ENCODE data around the gene PDGFC. TPM values are rescaled to one million over a fixed set of nuclear protein-coding genes. Genes with fewer than 3 reads are reported as not detected.

Gene PDGFC
- total RNA-seq, 1 experiment from 2014 or later, result 33.1 TPM

- Histone ChIP-seq H3K36me3 (ENCODE audit: low read depth) (no peaks in the 10 kb centered on the region), H3K9me3 (ENCODE audit: insufficient read depth, low read depth) (peaks cover 3% of the 10 kb centered on the region; the same call in 1 of the 2 replicates), H3K9me2 (ENCODE audit: insufficient read depth) (no peaks in the 10 kb centered on the region), H3K4me1 (replicated peaks; ENCODE audit: insufficient read depth) (no peaks in the 10 kb centered on the region), H3K27ac (no peak overlapping the region), H3F3A (ENCODE audit: insufficient read depth, low read depth) (no peaks in the 10 kb centered on the region), H3K79me2 (ENCODE audit: low read depth) (no peaks in the 10 kb centered on the region), H4K20me1 (ENCODE audit: insufficient read depth) (no peaks in the 10 kb centered on the region), H2AFZ (no peak overlapping the region), H3K27me3 (ENCODE audit: insufficient read depth, low read depth) (no peaks in the 10 kb centered on the region), H3K4me3 (no peak overlapping the region), H3K4me2 (no peak overlapping the region)
- BruUV-seq (replicated peaks), result no TSS peak
- TF ChIP-seq EZH2 (IDR thresholded peaks at IDR 0.05; ENCODE audit: low read depth), result no peak
- TF ChIP-seq, protein P1, sequence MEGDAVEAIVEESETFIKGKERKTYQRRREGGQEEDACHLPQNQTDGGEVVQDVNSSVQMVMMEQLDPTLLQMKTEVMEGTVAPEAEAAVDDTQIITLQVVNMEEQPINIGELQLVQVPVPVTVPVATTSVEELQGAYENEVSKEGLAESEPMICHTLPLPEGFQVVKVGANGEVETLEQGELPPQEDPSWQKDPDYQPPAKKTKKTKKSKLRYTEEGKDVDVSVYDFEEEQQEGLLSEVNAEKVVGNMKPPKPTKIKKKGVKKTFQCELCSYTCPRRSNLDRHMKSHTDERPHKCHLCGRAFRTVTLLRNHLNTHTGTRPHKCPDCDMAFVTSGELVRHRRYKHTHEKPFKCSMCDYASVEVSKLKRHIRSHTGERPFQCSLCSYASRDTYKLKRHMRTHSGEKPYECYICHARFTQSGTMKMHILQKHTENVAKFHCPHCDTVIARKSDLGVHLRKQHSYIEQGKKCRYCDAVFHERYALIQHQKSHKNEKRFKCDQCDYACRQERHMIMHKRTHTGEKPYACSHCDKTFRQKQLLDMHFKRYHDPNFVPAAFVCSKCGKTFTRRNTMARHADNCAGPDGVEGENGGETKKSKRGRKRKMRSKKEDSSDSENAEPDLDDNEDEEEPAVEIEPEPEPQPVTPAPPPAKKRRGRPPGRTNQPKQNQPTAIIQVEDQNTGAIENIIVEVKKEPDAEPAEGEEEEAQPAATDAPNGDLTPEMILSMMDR (conservative IDR thresholded peaks at IDR 0.05), result no peak
- intact Hi-C loops (cut with micrococcal nuclease; ENCODE audit: unreplicated experiment), result no loop called here
- POLR2A ChIA-PET (ENCODE audit: unreplicated experiment), result no interaction called here
- no peak for DNase-seq
- CTCF ChIA-PET, result no interaction called here
Measured at GRCh38 chr4:156832886-156833285, 138.7 kb downstream of the PDGFC start.

- no peaks in the 10 kb centered on the region for H4K20me1 ChIP-seq (ENCODE audit: insufficient read depth)
- ChIA-PET POLR2A (ENCODE audit: unreplicated experiment) (no interaction called here), CTCF (interaction anchor here (0.6 kb wide), 1 partner anchor 1194 kb away, joined by 3 read pairs; no protein-coding TSS in a partner anchor)
- no peak for DNase-seq
- no peaks in the 10 kb centered on the region for H3F3A ChIP-seq (ENCODE audit: insufficient read depth, low read depth)
- no TSS peak for BruUV-seq (replicated peaks)
- no peaks in the 10 kb centered on the region for H3K36me3 ChIP-seq (ENCODE audit: low read depth)
- H3K9me2 ChIP-seq (ENCODE audit: insufficient read depth), result no peaks in the 10 kb centered on the region
- TF ChIP-seq EZH2 (IDR thresholded peaks at IDR 0.05; ENCODE audit: low read depth), result no peak
- TF ChIP-seq, protein P1 (conservative IDR thresholded peaks at IDR 0.05), result no peak
- H3K9me3 ChIP-seq (ENCODE audit: insufficient read depth, low read depth), result no peaks in the 10 kb centered on the region
- no peak overlapping the region for H3K4me3 ChIP-seq
- H3K27me3 ChIP-seq (ENCODE audit: insufficient read depth, low read depth), result no peaks in the 10 kb centered on the region
- no peak overlapping the region for H3K27ac ChIP-seq
- no peaks in the 10 kb centered on the region for H3K4me1 ChIP-seq (replicated peaks; ENCODE audit: insufficient read depth)
- H2AFZ ChIP-seq, result no peak overlapping the region
- H3K4me2 ChIP-seq, result no peak overlapping the region
- no peaks in the 10 kb centered on the region for H3K79me2 ChIP-seq (ENCODE audit: low read depth)
- intact Hi-C loops (cut with micrococcal nuclease; ENCODE audit: unreplicated experiment), result no loop called here
Measured at GRCh38 chr4:156830351-156830750, 141.2 kb downstream of the PDGFC start.

GRCh38 chr4:156829201-156829873 is 142.3 kb downstream of the PDGFC start:
- Histone ChIP-seq H3F3A (ENCODE audit: insufficient read depth, low read depth) (no peaks in the 10 kb centered on the region), H3K4me1 (replicated peaks; ENCODE audit: insufficient read depth) (no peaks in the 10 kb centered on the region), H3K27me3 (ENCODE audit: insufficient read depth, low read depth) (no peaks in the 10 kb centered on the region), H3K36me3 (ENCODE audit: low read depth) (no peaks in the 10 kb centered on the region), H3K79me2 (ENCODE audit: low read depth) (no peaks in the 10 kb centered on the region), H3K9me2 (ENCODE audit: insufficient read depth) (no peaks in the 10 kb centered on the region), H2AFZ (no peak overlapping the region), H4K20me1 (ENCODE audit: insufficient read depth) (no peaks in the 10 kb centered on the region), H3K4me2 (no peak overlapping the region), H3K9me3 (ENCODE audit: insufficient read depth, low read depth) (no peaks in the 10 kb centered on the region), H3K4me3 (no peak overlapping the region), H3K27ac (no peak overlapping the region)
- BruUV-seq (replicated peaks), result no TSS peak
- TF ChIP-seq, protein P1 (conservative IDR thresholded peaks at IDR 0.05), result no peak
- no peak for TF ChIP-seq EZH2 (IDR thresholded peaks at IDR 0.05; ENCODE audit: low read depth)
- intact Hi-C loops (cut with micrococcal nuclease; ENCODE audit: unreplicated experiment), result no loop called here
- ChIA-PET POLR2A (ENCODE audit: unreplicated experiment) (no interaction called here), CTCF (no interaction called here)
- DNase-seq, result no peak

All from PC-9 (cell line).